ENCODE data around the gene RASGRP1. TPM values are rescaled to one million over a fixed set of nuclear protein-coding genes. Genes with fewer than 3 reads are reported as not detected.

The RASGRP1 gene
- total RNA-seq, 1 experiment from 2014 or later = 1.6 TPM

- Histone ChIP-seq H4K20me1 (ENCODE audit: insufficient read depth) (no peaks in the 10 kb centered on the region), H3K9me3 (ENCODE audit: control insufficient read depth in 1 of 2, insufficient read depth in 1 of 2, low read depth in 1 of 2, low read length in 2 of 2) (no peaks in the 10 kb centered on the region), H2AFZ (ENCODE audit: low read depth, low read length, poor library complexity, severe bottlenecking) (no peak overlapping the region), H3K27me3 (ENCODE audit: insufficient read depth, low read length) (peaks cover 12% of the 10 kb centered on the region; the same call in 1 of the 2 replicates), H3K9me2 (ENCODE audit: insufficient read depth) (no peaks in the 10 kb centered on the region), H3K4me2 (ENCODE audit: low read length) (no peak overlapping the region), H3K4me3 (replicated peaks in 1 of 2; ENCODE audit: low read depth in 1 of 2, low read length in 2 of 2) (no peak overlapping the region), H3K9ac (ENCODE audit: low read length) (no peak overlapping the region), H3K36me3 (ENCODE audit: control insufficient read depth in 1 of 2, insufficient read depth in 2 of 2, low read length in 2 of 2) (no peaks in the 10 kb centered on the region), H3K27ac (ENCODE audit: low read depth, low read length) (no peak overlapping the region), H3K4me1 (ENCODE audit: control insufficient read depth in 1 of 2, insufficient read depth in 2 of 2, low read length in 2 of 2) (no peaks in the 10 kb centered on the region), H3K79me2 (ENCODE audit: insufficient read depth, low read length) (no peaks in the 10 kb centered on the region)
- intact Hi-C loops (cut with micrococcal nuclease) = no loop called here
- no peak for ATAC-seq
- ChIA-PET RAD21 (ENCODE audit: low non-redundant PET in 1 of 2, low total read pairs in 2 of 2, uncharacterized antibody in 2 of 2, unreplicated experiment in 2 of 2) (no interaction called here), POLR2A (no interaction called here), CTCF (interaction anchor here (2.1 kb wide), 1 partner anchor 12 kb away, joined by 14 read pairs; the partner anchor contains the start of gene RASGRP1)
- no peak for DNase-seq (ENCODE audit: low read depth, low spot score)
- BruUV-seq (replicated peaks) = no TSS peak
- TF ChIP-seq TCF7L2 (IDR thresholded peaks at IDR 0.05; ENCODE audit: borderline replicate concordance, extremely low read depth, insufficient read depth, insufficient read length) (no peak), SP1 (IDR thresholded peaks at IDR 0.05; ENCODE audit: low read depth) (no peak), ZFX (IDR thresholded peaks at IDR 0.05) (no peak), EZH2phosphoT487 (IDR thresholded peaks at IDR 0.05; ENCODE audit: borderline replicate concordance) (no peak), POLR2AphosphoS5 (IDR thresholded peaks at IDR 0.05; ENCODE audit: low read depth, low read length) (no peak), POLR2A (IDR thresholded peaks at IDR 0.05; ENCODE audit: borderline replicate concordance, extremely low read depth, insufficient read depth, insufficient read length) (no peak), RAD21 (IDR thresholded peaks at IDR 0.05; ENCODE audit: low read depth) (no peak), ZNF274 (IDR thresholded peaks at IDR 0.05; ENCODE audit: low read depth, low read length) (no peak), CBX3 (IDR thresholded peaks at IDR 0.05; ENCODE audit: low read depth) (no peak), YY1 (IDR thresholded peaks at IDR 0.05; ENCODE audit: extremely low read depth, insufficient replicate concordance, low read depth, low read length) (no peak), SRF (IDR thresholded peaks at IDR 0.05; ENCODE audit: low read depth) (no peak), ELF1 (IDR thresholded peaks at IDR 0.05; ENCODE audit: borderline replicate concordance, low read depth) (no peak), CTCF (IDR thresholded peaks at IDR 0.05 in 2 of 3, conservative IDR thresholded peaks at IDR 0.05 in 1 of 3; ENCODE audit: borderline replicate concordance in 1 of 3, insufficient read depth in 1 of 3, low read depth in 2 of 3, low read length in 2 of 3) (no peak), EGR1 (IDR thresholded peaks at IDR 0.05; ENCODE audit: low read depth) (no peak)
- TF ChIP-seq, protein P1, sequence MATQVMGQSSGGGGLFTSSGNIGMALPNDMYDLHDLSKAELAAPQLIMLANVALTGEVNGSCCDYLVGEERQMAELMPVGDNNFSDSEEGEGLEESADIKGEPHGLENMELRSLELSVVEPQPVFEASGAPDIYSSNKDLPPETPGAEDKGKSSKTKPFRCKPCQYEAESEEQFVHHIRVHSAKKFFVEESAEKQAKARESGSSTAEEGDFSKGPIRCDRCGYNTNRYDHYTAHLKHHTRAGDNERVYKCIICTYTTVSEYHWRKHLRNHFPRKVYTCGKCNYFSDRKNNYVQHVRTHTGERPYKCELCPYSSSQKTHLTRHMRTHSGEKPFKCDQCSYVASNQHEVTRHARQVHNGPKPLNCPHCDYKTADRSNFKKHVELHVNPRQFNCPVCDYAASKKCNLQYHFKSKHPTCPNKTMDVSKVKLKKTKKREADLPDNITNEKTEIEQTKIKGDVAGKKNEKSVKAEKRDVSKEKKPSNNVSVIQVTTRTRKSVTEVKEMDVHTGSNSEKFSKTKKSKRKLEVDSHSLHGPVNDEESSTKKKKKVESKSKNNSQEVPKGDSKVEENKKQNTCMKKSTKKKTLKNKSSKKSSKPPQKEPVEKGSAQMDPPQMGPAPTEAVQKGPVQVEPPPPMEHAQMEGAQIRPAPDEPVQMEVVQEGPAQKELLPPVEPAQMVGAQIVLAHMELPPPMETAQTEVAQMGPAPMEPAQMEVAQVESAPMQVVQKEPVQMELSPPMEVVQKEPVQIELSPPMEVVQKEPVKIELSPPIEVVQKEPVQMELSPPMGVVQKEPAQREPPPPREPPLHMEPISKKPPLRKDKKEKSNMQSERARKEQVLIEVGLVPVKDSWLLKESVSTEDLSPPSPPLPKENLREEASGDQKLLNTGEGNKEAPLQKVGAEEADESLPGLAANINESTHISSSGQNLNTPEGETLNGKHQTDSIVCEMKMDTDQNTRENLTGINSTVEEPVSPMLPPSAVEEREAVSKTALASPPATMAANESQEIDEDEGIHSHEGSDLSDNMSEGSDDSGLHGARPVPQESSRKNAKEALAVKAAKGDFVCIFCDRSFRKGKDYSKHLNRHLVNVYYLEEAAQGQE (IDR thresholded peaks at IDR 0.05; ENCODE audit: low read depth) = no peak
- TF ChIP-seq, protein P2, sequence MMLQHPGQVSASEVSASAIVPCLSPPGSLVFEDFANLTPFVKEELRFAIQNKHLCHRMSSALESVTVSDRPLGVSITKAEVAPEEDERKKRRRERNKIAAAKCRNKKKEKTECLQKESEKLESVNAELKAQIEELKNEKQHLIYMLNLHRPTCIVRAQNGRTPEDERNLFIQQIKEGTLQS (IDR thresholded peaks at IDR 0.05) = no peak
Measured at GRCh38 chr15:38551720-38552648, 12.6 kb downstream of the RASGRP1 start.

Data from HCT116 (cell line).